PFSK-1 (cell line): ENCODE results near the gene ACOX3.

Experiments
- FOXP2 ChIP-seq: optimal IDR thresholded peaks from 2 replicates; pipeline ENCODE3; 2011; ENCODE audit warnings: borderline replicate concordance, control low read depth, inconsistent platforms; ENCODE audit not compliant: insufficient read depth; ENCODE audit errors: extremely low read length, extremely low read depth
- POLR2AphosphoS5 ChIP-seq: IDR thresholded peaks from 2 replicates; pipeline ENCODE4 v1.6.1; 2012; ENCODE audit warnings: low read depth, mild to moderate bottlenecking, control low read depth, low read length, moderate library complexity
- REST ChIP-seq, 2 experiments: IDR thresholded peaks; 2 replicates each; pipeline versions ENCODE4 v1.6.1 to v1.8.0; 2011 to 2012; ENCODE audit warnings: low read depth in 2 of 2, low read length in 2 of 2, control low read depth in 1 of 2, inconsistent platforms in 1 of 2, mild to moderate bottlenecking in 1 of 2, moderate library complexity in 1 of 2; ENCODE audit not compliant: insufficient read depth in 1 of 2
- SIN3A ChIP-seq: IDR thresholded peaks from 2 replicates; pipeline ENCODE4 v1.6.1; 2012; ENCODE audit warnings: mild to moderate bottlenecking, low read length, moderate library complexity, borderline replicate concordance; ENCODE audit not compliant: insufficient read depth
- TAF1 ChIP-seq: IDR thresholded peaks from 2 replicates; pipeline ENCODE4 v1.6.1; 2012; ENCODE audit warnings: low read length, control low read depth, borderline replicate concordance; ENCODE audit not compliant: insufficient read depth

Gene ACOX3

GRCh38 chr4:8329560-8329858 is 111.0 kb downstream of the ACOX3 start:
- TF ChIP-seq POLR2AphosphoS5 (no peak), FOXP2 (no peak), REST (IDR thresholded peaks at IDR 0.05; ENCODE audit: insufficient read depth in 1 of 2, low read depth in 2 of 2, low read length in 2 of 2) (no peak), SIN3A (no peak), TAF1 (no peak)

- TF ChIP-seq REST (IDR thresholded peaks at IDR 0.05; ENCODE audit: insufficient read depth in 1 of 2, low read depth in 2 of 2, low read length in 2 of 2) (no peak), TAF1 (no peak), FOXP2 (no peak), POLR2AphosphoS5 (no peak), SIN3A (no peak)
Measured at GRCh38 chr4:8328866-8329559, 111.5 kb downstream of the ACOX3 start.

- no peak for TF ChIP-seq FOXP2
- no peak for TF ChIP-seq SIN3A
- no peak for TF ChIP-seq TAF1
- TF ChIP-seq REST (IDR thresholded peaks at IDR 0.05; ENCODE audit: insufficient read depth in 1 of 2, low read depth in 2 of 2, low read length in 2 of 2): no peak
- no peak for TF ChIP-seq POLR2AphosphoS5
Measured at GRCh38 chr4:8328456-8328855, 112.1 kb downstream of the ACOX3 start.

GRCh38 chr4:8326206-8326605 is 114.3 kb downstream of the ACOX3 start:
- no peak for TF ChIP-seq SIN3A
- no peak for TF ChIP-seq FOXP2
- TF ChIP-seq POLR2AphosphoS5: no peak

- TF ChIP-seq SIN3A: no peak
- no peak for TF ChIP-seq FOXP2
- no peak for TF ChIP-seq POLR2AphosphoS5
- TF ChIP-seq TAF1: no peak
- TF ChIP-seq REST (IDR thresholded peaks at IDR 0.05; ENCODE audit: insufficient read depth in 1 of 2, low read depth in 2 of 2, low read length in 2 of 2): no peak
Measured at GRCh38 chr4:8325291-8325973, 115.1 kb downstream of the ACOX3 start.
